Panc1 (cell line): ENCODE data around the gene TOGARAM2.

ENCODE experiments used
- POLR2AphosphoS5 ChIP-seq: IDR thresholded peaks from 2 replicates; pipeline ENCODE4 v1.6.1; 2012; ENCODE audit warnings: mild to moderate bottlenecking, low read depth, low read length, moderate library complexity
- TF ChIP-seq, protein P1 (sequence below): fragments of 450-650 bp; IDR thresholded peaks from 2 replicates; pipeline ENCODE4 v1.5.1; 2017; ENCODE audit warnings: mild to moderate bottlenecking

DNA sequence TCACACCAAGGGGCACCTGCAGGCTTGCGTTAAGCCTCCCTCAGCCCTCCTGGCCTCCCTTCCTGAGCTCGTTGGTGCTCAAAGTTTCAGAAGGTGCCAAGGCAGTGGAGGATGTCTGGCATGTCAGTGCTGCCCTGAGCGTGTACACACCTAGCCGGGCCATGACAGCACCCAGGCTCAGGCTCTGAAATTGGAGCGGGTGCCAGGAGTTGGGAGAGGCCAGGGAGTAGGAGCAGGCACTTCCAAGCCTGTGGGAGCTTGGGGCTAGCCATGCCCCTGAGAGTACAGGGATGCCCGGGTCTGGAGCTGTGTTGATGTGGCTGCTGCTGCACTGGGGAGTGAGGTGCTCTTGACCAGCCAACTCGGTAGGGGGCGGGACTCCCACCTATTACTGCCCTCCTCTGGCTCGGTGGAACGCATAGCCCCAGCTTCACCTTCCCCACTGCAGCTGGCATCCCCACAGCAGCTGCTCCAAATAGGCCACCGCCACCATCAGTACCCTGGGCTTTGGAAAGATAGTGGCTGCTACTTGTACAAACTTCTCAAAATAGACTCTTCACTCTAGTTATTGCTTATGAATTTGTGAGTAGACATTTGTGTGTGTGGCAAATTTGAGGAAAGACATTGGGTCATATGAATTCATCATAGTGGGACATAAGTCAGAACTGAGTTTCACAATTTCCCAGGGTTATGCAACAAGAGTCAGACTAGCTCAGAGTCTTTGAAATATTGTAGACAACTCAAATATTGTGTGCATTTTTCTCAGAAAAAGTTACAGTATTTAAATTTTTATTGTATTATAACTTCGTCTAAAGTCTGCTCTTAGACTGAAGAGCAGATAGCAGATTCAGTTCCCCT lies 100.0 kb downstream of the TOGARAM2 start:
- TF ChIP-seq, protein P1, sequence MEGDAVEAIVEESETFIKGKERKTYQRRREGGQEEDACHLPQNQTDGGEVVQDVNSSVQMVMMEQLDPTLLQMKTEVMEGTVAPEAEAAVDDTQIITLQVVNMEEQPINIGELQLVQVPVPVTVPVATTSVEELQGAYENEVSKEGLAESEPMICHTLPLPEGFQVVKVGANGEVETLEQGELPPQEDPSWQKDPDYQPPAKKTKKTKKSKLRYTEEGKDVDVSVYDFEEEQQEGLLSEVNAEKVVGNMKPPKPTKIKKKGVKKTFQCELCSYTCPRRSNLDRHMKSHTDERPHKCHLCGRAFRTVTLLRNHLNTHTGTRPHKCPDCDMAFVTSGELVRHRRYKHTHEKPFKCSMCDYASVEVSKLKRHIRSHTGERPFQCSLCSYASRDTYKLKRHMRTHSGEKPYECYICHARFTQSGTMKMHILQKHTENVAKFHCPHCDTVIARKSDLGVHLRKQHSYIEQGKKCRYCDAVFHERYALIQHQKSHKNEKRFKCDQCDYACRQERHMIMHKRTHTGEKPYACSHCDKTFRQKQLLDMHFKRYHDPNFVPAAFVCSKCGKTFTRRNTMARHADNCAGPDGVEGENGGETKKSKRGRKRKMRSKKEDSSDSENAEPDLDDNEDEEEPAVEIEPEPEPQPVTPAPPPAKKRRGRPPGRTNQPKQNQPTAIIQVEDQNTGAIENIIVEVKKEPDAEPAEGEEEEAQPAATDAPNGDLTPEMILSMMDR = no peak
- TF ChIP-seq POLR2AphosphoS5 = no peak
